ENCODE data around the gene ZNF92. TPM values are rescaled to one million over a fixed set of nuclear protein-coding genes. Genes with fewer than 3 reads are reported as not detected.
"Not testable (repeated sequence)": the region's sequence is repeated elsewhere in the genome, so short reads cannot be mapped to it uniquely, and the experiment has no call there.

The ZNF92 gene
- total RNA-seq, 6 donors from 2014 or later: 0.78 to 16.0 (median 5.4) TPM

DNA sequence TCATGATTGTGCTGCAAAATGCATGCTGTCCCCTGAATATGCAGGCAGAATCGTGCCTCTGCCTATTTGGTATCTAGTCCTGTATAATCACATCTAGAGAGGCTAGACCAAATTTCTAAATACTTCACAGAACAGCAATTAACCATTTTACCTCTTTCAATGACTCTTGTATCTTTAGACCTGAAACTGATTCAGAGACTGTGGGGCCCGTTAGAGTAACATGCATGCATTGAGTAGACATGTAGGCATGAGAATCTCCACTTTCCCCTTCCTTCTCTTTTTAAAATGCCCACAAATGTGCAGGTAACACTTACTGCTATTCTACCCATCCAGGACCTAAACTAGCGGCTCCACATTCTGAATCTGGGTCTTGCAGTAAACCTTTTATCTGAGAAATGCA is 8.8 kb downstream of the ZNF92 start:
- ATAC-seq (ENCODE audit: low FRiP score in 2 of 2) (no peak), DNase-seq (no peak)
- Histone ChIP-seq H3K4me3 (no peak overlapping the region), H3K27ac (no peak overlapping the region), H3K27me3 (no peaks in the 10 kb centered on the region), H3K9me3 (no peaks in the 10 kb centered on the region), H3K36me3 (peaks cover 0 to 3% (median 0%) of the 10 kb centered on the region in 4 donors), H3K4me1 (peaks cover 0 to 5% (median 0%) of the 10 kb centered on the region in 4 donors)
- 88 to 90% methylated on average over 3 of the region's 3 CpGs for WGBS, 2 donors
- TF ChIP-seq POLR2A (IDR thresholded peaks at IDR 0.05): no peak
- no peak for TF ChIP-seq EP300 (IDR thresholded peaks at IDR 0.05)
- TF ChIP-seq POLR2AphosphoS5 (IDR thresholded peaks at IDR 0.05): no peak

DNA sequence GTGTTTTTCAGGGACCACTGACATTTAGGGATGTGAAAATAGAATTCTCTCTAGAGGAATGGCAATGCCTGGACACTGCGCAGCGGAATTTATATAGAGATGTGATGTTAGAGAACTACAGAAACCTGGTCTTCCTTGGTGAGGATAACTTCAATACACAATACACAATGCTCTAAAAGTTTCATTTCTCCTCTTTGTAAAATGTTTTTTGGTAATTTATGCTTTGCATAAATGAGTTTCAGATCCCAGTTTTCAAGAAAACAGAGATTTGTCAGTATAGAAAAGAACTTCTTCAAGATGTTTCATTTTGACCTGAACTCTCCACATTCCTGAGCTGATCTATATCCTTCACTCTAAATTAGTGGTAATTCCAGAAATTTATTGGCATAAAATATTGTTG is 14.2 kb downstream of the ZNF92 start:
- no peaks in the 10 kb centered on the region for H3K9me3 ChIP-seq
- H3K27ac ChIP-seq: no peak overlapping the region
- WGBS, 2 donors: 94 to 99% methylated on average over 2 of the region's 2 CpGs
- DNase-seq (no peak), ATAC-seq (ENCODE audit: low FRiP score in 2 of 2) (no peak)
- no peaks in the 10 kb centered on the region for H3K4me1 ChIP-seq
- no peak for TF ChIP-seq POLR2A (IDR thresholded peaks at IDR 0.05)
- TF ChIP-seq EP300 (IDR thresholded peaks at IDR 0.05): no peak
- TF ChIP-seq POLR2AphosphoS5 (IDR thresholded peaks at IDR 0.05): no peak
- TF ChIP-seq, protein P1, sequence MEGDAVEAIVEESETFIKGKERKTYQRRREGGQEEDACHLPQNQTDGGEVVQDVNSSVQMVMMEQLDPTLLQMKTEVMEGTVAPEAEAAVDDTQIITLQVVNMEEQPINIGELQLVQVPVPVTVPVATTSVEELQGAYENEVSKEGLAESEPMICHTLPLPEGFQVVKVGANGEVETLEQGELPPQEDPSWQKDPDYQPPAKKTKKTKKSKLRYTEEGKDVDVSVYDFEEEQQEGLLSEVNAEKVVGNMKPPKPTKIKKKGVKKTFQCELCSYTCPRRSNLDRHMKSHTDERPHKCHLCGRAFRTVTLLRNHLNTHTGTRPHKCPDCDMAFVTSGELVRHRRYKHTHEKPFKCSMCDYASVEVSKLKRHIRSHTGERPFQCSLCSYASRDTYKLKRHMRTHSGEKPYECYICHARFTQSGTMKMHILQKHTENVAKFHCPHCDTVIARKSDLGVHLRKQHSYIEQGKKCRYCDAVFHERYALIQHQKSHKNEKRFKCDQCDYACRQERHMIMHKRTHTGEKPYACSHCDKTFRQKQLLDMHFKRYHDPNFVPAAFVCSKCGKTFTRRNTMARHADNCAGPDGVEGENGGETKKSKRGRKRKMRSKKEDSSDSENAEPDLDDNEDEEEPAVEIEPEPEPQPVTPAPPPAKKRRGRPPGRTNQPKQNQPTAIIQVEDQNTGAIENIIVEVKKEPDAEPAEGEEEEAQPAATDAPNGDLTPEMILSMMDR (IDR thresholded peaks at IDR 0.05): no peak
- H3K36me3 ChIP-seq: peaks cover 0 to 28% (median 18%) of the 10 kb centered on the region in 4 donors
- no peaks in the 10 kb centered on the region for H3K27me3 ChIP-seq
- H3K4me3 ChIP-seq: no peak overlapping the region

DNA sequence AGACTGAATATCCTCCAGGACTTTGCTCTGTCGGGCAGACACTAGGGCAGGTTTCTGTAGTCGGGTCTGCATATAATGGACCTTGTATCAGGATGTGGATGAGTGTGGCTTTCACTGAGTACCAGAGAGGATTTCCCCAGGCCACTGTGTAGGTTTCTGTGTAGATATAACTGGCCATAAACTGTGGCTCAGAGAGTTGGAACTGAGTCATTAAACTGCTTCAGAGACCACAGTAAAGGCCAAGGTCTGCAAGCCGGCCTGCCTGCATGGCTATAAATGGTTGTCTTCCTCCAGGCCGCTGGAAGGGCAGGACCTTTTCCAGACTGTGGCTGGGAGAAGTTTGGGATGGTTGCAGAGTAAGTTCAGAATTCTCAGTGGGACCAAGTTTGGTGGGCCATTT is 16.9 kb downstream of the ZNF92 start:
- H3K9me3 ChIP-seq: no peaks in the 10 kb centered on the region
- no peaks in the 10 kb centered on the region for H3K27me3 ChIP-seq
- WGBS, 2 donors: 97 to 100% methylated on average over 4 of the region's 4 CpGs
- H3K4me1 ChIP-seq: no peaks in the 10 kb centered on the region
- H3K4me3 ChIP-seq: no peak overlapping the region
- no peak overlapping the region for H3K27ac ChIP-seq
- peaks cover 0 to 32% (median 18%) of the 10 kb centered on the region in 4 donors for H3K36me3 ChIP-seq
- no peak for DNase-seq
- ATAC-seq (ENCODE audit: low FRiP score in 2 of 2): no peak
- TF ChIP-seq POLR2A (IDR thresholded peaks at IDR 0.05) (no peak), EP300 (IDR thresholded peaks at IDR 0.05) (no peak), POLR2AphosphoS5 (IDR thresholded peaks at IDR 0.05) (no peak)
- TF ChIP-seq, protein P1 (IDR thresholded peaks at IDR 0.05): no peak

DNA sequence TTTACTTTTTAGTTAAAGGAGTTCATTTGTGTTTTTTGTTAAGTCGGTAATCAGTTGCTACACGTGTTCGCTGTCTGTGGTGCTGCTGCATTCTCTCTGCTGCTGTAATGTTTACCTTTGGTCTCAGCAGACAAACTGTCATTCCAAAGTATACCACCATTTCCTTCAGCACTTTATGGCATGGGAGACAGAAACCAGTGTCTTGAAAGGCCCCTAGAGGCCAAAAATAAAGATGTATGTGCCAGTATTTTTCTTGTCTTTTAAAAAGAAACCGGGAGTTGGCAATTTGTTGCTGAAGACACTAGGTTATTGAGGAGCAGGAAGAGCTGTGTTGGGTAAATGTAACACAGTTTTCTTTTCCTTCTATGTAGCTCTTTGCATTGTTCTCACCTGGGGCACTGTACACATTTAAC is 24.1 kb downstream of the ZNF92 start:
- peaks cover 0 to 23% (median 12%) of the 10 kb centered on the region in 4 donors for H3K9me3 ChIP-seq
- no peak for DNase-seq

DNA sequence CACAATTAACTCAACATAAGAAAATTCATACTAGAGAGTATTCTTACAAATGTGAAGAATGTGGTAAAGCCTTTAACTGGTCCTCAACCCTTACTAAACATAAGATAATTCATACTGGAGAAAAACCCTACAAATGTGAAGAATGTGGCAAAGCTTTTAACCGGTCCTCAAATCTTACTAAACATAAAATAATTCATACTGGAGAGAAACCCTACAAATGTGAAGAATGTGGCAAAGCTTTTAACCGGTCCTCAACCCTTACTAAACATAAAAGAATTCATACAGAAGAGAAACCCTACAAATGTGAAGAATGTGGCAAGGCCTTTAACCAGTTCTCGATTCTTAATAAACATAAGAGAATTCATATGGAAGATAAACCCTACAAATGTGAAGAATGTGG is 25.0 kb downstream of the ZNF92 start:
- peaks cover 4 to 32% (median 21%) of the 10 kb centered on the region in 4 donors for H3K9me3 ChIP-seq
- not testable (repeated sequence) for H3K4me1 ChIP-seq; H3K27ac ChIP-seq; H3K4me3 ChIP-seq; DNase-seq; H3K27me3 ChIP-seq; ATAC-seq (ENCODE audit: low FRiP score in 2 of 2)
- peaks cover 10 to 24% (median 16%) of the 10 kb centered on the region in 4 donors for H3K36me3 ChIP-seq
- WGBS, 2 donors: 65 to 71% methylated on average over 3 of the region's 3 CpGs

More for the DNA sequence above, 24.1 kb downstream of the ZNF92 start:
- no peaks in the 10 kb centered on the region for H3K4me1 ChIP-seq
- no peak for ATAC-seq (ENCODE audit: low FRiP score in 2 of 2)
- TF ChIP-seq POLR2A (IDR thresholded peaks at IDR 0.05) (no peak), EP300 (IDR thresholded peaks at IDR 0.05) (no peak), POLR2AphosphoS5 (IDR thresholded peaks at IDR 0.05) (no peak)
- TF ChIP-seq, protein P1 (IDR thresholded peaks at IDR 0.05): no peak
- 67 to 68% methylated on average over 4 of the region's 4 CpGs for WGBS, 2 donors
- H3K27ac ChIP-seq: no peak overlapping the region
- no peak overlapping the region for H3K4me3 ChIP-seq
- peaks cover 10 to 27% (median 16%) of the 10 kb centered on the region in 4 donors for H3K36me3 ChIP-seq
- no peaks in the 10 kb centered on the region for H3K27me3 ChIP-seq

DNA sequence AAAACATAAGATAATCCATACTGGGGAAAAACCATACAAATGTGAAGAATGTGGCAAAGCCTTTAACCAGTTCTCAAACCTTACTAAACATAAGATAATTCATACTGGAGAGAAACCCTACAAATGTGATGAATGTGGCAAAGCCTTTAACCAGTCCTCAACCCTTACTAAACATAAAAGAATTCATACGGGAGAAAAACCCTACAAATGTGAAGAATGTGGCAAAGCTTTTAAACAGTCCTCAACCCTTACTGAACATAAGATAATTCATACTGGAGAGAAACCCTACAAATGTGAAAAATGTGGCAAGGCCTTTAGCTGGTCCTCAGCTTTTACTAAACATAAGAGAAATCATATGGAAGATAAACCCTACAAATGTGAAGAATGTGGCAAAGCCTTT is 25.4 kb downstream of the ZNF92 start:
- not testable (repeated sequence) for H3K4me3 ChIP-seq; DNase-seq; H3K4me1 ChIP-seq; H3K27me3 ChIP-seq; H3K27ac ChIP-seq; ATAC-seq (ENCODE audit: low FRiP score in 2 of 2)
- H3K9me3 ChIP-seq: peaks cover 8 to 36% (median 26%) of the 10 kb centered on the region in 4 donors
- H3K36me3 ChIP-seq: peaks cover 10 to 24% (median 16%) of the 10 kb centered on the region in 4 donors
- WGBS, 2 donors: 67 to 76% methylated on average over 1 of the region's 1 CpG

Measured in upper lobe of left lung (tissue), 6 donors.